RWPE1 (cell line): ENCODE measurements around the gene CMTR1.

Experiments
- CTCF ChIA-PET: fragments of 350-600 bp; sonication (Branson Sonifier 250); formaldehyde crosslinking; extraction: SDS; loops from one replicate; lab custom pipeline; 2021; lab: Yijun Ruan, JAX
- POLR2A ChIA-PET: fragments of 400-600 bp; formaldehyde crosslinking; extraction: SDS; loops from one replicate; lab custom pipeline; 2020; ENCODE audit warnings: antibody characterized with exemption; ENCODE audit not compliant: low non-redundant PET; lab: Yijun Ruan, JAX
- DNase-seq: peaks from one replicate; pipeline ENCODE4 v3.0.0; 2012; ENCODE audit warnings: low spot score
- H3K27ac ChIP-seq: fragments of 450-650 bp; 2 replicates; pipeline ENCODE4 v1.5.1; 2017
- CTCF ChIP-seq: fragments of 450-650 bp; conservative IDR thresholded peaks from 2 replicates; pipeline ENCODE4 v1.5.1; 2017; ENCODE audit warnings: low read depth, mild to moderate bottlenecking

CMTR1 gene

GRCh38 chr6:37480118-37480736 lies 47.2 kb downstream of the CMTR1 start:
- CTCF ChIA-PET = interaction anchor here (0.9 kb wide), 1 partner anchor 9 kb away, joined by 3 read pairs; no protein-coding TSS in a partner anchor
- POLR2A ChIA-PET = no interaction called here
- peak; percentile 22 for DNase-seq
- no peak overlapping the region for H3K27ac ChIP-seq
- no peak for TF ChIP-seq CTCF

GRCh38 chr6:37480951-37481534 lies 48.0 kb downstream of the CMTR1 start:
- CTCF ChIA-PET = interaction anchor here (0.9 kb wide), 1 partner anchor 10 kb away, joined by 3 read pairs; no protein-coding TSS in a partner anchor
- DNase-seq = no peak
- 0 out of 2 replicates have a peak overlapping the region, but pooled peaks have one; percentile 2 for H3K27ac ChIP-seq
- TF ChIP-seq CTCF = no peak
- POLR2A ChIA-PET = no interaction called here

- ChIA-PET POLR2A (no interaction called here), CTCF (no interaction called here)
- TF ChIP-seq CTCF = no peak
- no peak for DNase-seq
- H3K27ac ChIP-seq = 0 out of 2 replicates have a peak overlapping the region, but pooled peaks have one; percentile 2
Measured at GRCh38 chr6:37481711-37482605, 48.9 kb downstream of the CMTR1 start.

- no peak overlapping the region for H3K27ac ChIP-seq
- DNase-seq = no peak
- TF ChIP-seq CTCF = no peak
- POLR2A ChIA-PET = no interaction called here
- CTCF ChIA-PET = no interaction called here
Measured at GRCh38 chr6:37482606-37483251, 49.7 kb downstream of the CMTR1 start.

- CTCF ChIA-PET = interaction anchor here (0.6 kb wide), 1 partner anchor 202 kb away, joined by 3 read pairs; no protein-coding TSS in a partner anchor
- no peak for TF ChIP-seq CTCF
- no peak for DNase-seq
- POLR2A ChIA-PET = no interaction called here
- no peak overlapping the region for H3K27ac ChIP-seq
Measured at GRCh38 chr6:37483252-37483901, 50.4 kb downstream of the CMTR1 start.
